GM12873 (cell line): ENCODE measurements around the gene DHX32.

Experiments
- CTCF ChIP-seq: IDR thresholded peaks from 2 replicates; pipeline ENCODE4 v1.5.1; 2012; ENCODE audit warnings: low read depth, mild to moderate bottlenecking, moderate library complexity, low read length, control low read depth; ENCODE audit not compliant: insufficient read depth; ENCODE audit errors: missing control alignments

Gene DHX32

GRCh38 chr10:125857185-125857760 lies 23.8 kb downstream of the DHX32 start:
- TF ChIP-seq CTCF, result no peak

- TF ChIP-seq CTCF, result no peak
Observed at GRCh38 chr10:125852487-125852886, 28.6 kb downstream of the DHX32 start.

- TF ChIP-seq CTCF, result no peak
Observed at GRCh38 chr10:125850766-125851731, 30.0 kb downstream of the DHX32 start.

GRCh38 chr10:125849448-125849847 lies 31.6 kb downstream of the DHX32 start:
- TF ChIP-seq CTCF, result no peak

- no peak for TF ChIP-seq CTCF
Observed at GRCh38 chr10:125848857-125849256, 32.2 kb downstream of the DHX32 start.

- no peak for TF ChIP-seq CTCF
Observed at GRCh38 chr10:125848371-125848770, 32.7 kb downstream of the DHX32 start.

GRCh38 chr10:125846894-125847293 lies 34.2 kb downstream of the DHX32 start:
- TF ChIP-seq CTCF, result no peak
